GM12878 (cell line): Measurements from ENCODE around the gene ARRDC1. TPM values are rescaled to one million over a fixed set of nuclear protein-coding genes. Genes with fewer than 3 reads are reported as not detected.

Experiments used
- ATAC-seq: fragments of 200-7000 bp; cut with Tn5 transposase; 3 replicates; pipeline ENCODE4 v1.9.1; 2020; ENCODE audit warnings: mild to moderate bottlenecking, moderate library complexity
- BruUV-seq: library from RNA; stranded (reverse); fragments of 400-500 nt; replicated peaks from 2 replicates; lab custom pipeline; 2021; lab: Mats Ljungman, UMichigan
- CTCF ChIA-PET: fragments of 300-600 bp; sonication (Branson Sonifier 250); formaldehyde crosslinking; extraction: SDS; loops from one replicate; lab custom pipeline; 2021; ENCODE audit warnings: inconsistent platforms; lab: Yijun Ruan, JAX
- POLR2A ChIA-PET: fragments of 350-600 bp; formaldehyde crosslinking; extraction: SDS; loops from one replicate; lab custom pipeline; 2021; ENCODE audit warnings: inconsistent platforms; lab: Charles Lee
- RAD21 ChIA-PET: fragments of 300-600 bp; sonication (Branson Sonifier 250); formaldehyde crosslinking; loops from one replicate; lab custom pipeline; 2023; ENCODE audit warnings: antibody characterized with exemption; ENCODE audit not compliant: unreplicated experiment; lab: Charles Lee
- SMC1A ChIA-PET: fragments of 300-600 bp; sonication (Branson Sonifier 250); formaldehyde crosslinking; loops from one replicate; lab custom pipeline; 2023; ENCODE audit not compliant: unreplicated experiment, uncharacterized antibody; lab: Charles Lee
- DNase-seq: peaks from one replicate; pipeline ENCODE4 v3.0.0-alpha.2; 2011; ENCODE audit warnings: low read depth, low spot score
- FAIRE-seq: peaks from 3 replicates; lab custom pipeline; 2011; peaks lifted over from hg19 to GRCh38; lab: Jason Lieb, UNC
- H2AFZ ChIP-seq: 2 replicates; pipeline ENCODE4 v1.6.0; 2011; ENCODE audit warnings: low read depth, low read length, control low read depth; ENCODE audit not compliant: control insufficient read depth
- H3K27ac ChIP-seq: 2 replicates; pipeline ENCODE4 v1.5.1; 2011; ENCODE audit warnings: control low read depth; ENCODE audit not compliant: control insufficient read depth, insufficient read depth
- H3K27me3 ChIP-seq, 2 experiments: replicated peaks in 1 of 2; 2 replicates each; pipeline versions ENCODE4 v1.6.0 to v1.6.1; 2011; ENCODE audit warnings: low read length in 1 of 2; ENCODE audit not compliant: control insufficient read depth in 2 of 2, insufficient read depth in 2 of 2
- H3K36me3 ChIP-seq, 2 experiments: 2 replicates each; pipeline ENCODE4 v1.5.1; 2011; ENCODE audit warnings: low read length in 1 of 2; ENCODE audit not compliant: control insufficient read depth in 2 of 2, insufficient read depth in 2 of 2
- H3K4me1 ChIP-seq: 2 replicates; pipeline ENCODE4 v1.6.1; 2011; ENCODE audit warnings: mild to moderate bottlenecking, low read length, moderate library complexity, mixed read lengths; ENCODE audit not compliant: control insufficient read depth, insufficient read depth
- H3K4me2 ChIP-seq: 2 replicates; pipeline ENCODE4 v1.6.0; 2011; ENCODE audit warnings: control low read depth; ENCODE audit not compliant: control insufficient read depth, insufficient read depth
- H3K4me3 ChIP-seq: fragments of 200-600 bp; sonication (generic); 2 replicates; pipeline ENCODE4 v1.5.1; 2016
- H3K79me2 ChIP-seq: 2 replicates; pipeline ENCODE4 v1.6.0; 2011; ENCODE audit warnings: low read length; ENCODE audit not compliant: control insufficient read depth, insufficient read depth
- H3K9ac ChIP-seq: 2 replicates; pipeline ENCODE4 v1.8.0; 2011; ENCODE audit warnings: low read length, control low read depth, mixed read lengths; ENCODE audit not compliant: control insufficient read depth, insufficient read depth
- H3K9me3 ChIP-seq: replicated peaks from 3 replicates; pipeline ENCODE4 v1.5.1; 2011; ENCODE audit warnings: mild to moderate bottlenecking, low read length; ENCODE audit not compliant: control insufficient read depth, insufficient read depth
- H4K20me1 ChIP-seq: 2 replicates; pipeline ENCODE4 v1.6.0; 2011; ENCODE audit not compliant: control insufficient read depth, insufficient read depth
- E2F8 ChIP-seq: fragments of 450-650 bp; IDR thresholded peaks from 2 replicates; pipeline ENCODE4 v1.6.1; 2018; ENCODE audit warnings: mild to moderate bottlenecking, low read depth, moderate library complexity; ENCODE audit not compliant: partially characterized antibody
- EP300 ChIP-seq, 2 experiments: fragments of 150-350 bp in 1 of 2; IDR thresholded peaks; 2 replicates each; pipeline ENCODE4 v1.6.1; 2011 to 2012; ENCODE audit warnings: low read depth in 2 of 2, low read length in 2 of 2, borderline replicate concordance in 1 of 2, improper control_type of control experiment in 1 of 2, inconsistent platforms in 1 of 2; ENCODE audit not compliant: control insufficient read depth in 1 of 2
- ETV6 ChIP-seq, 2 experiments: fragments of 450-650 bp in 1 of 2; IDR thresholded peaks in 1 of 2; conservative IDR thresholded peaks in 1 of 2; 2 replicates each; pipeline ENCODE4 v1.6.1; 2014; ENCODE audit warnings: antibody characterized with exemption in 1 of 2, borderline replicate concordance in 1 of 2, low read depth in 1 of 2, mild to moderate bottlenecking in 1 of 2, moderate library complexity in 1 of 2
- EZH2 ChIP-seq: IDR thresholded peaks from 2 replicates; pipeline ENCODE4 v1.6.1; 2012; ENCODE audit warnings: low read depth, mild to moderate bottlenecking, control low read depth, inconsistent platforms, low read length, borderline replicate concordance; ENCODE audit not compliant: control insufficient read depth
- FOXM1 ChIP-seq: IDR thresholded peaks from 2 replicates; pipeline ENCODE4 v1.6.1; 2012; ENCODE audit warnings: low read depth, mild to moderate bottlenecking, inconsistent platforms, low read length, moderate library complexity
- IKZF2 ChIP-seq, 2 experiments: fragments of 450-650 bp; IDR thresholded peaks; 2 replicates each; pipeline ENCODE4 v1.6.1; 2017; ENCODE audit warnings: mild to moderate bottlenecking in 2 of 2, moderate library complexity in 2 of 2
- IRF4 ChIP-seq: IDR thresholded peaks from 2 replicates; pipeline ENCODE4 v1.6.1; 2011; ENCODE audit warnings: low read depth, low read length
- KDM1A ChIP-seq: fragments of 200-600 bp; sonication (generic); IDR thresholded peaks from 2 replicates; pipeline ENCODE4 v1.6.1; 2016; ENCODE audit warnings: borderline replicate concordance
- MAX ChIP-seq: IDR thresholded peaks from 2 replicates; pipeline ENCODE4 v1.6.1; 2012; ENCODE audit warnings: low read depth, low read length, improper control_type of control experiment
- MTA2 ChIP-seq: fragments of 450-650 bp; IDR thresholded peaks from 2 replicates; pipeline ENCODE4 v1.6.1; 2016; ENCODE audit warnings: low read depth, mild to moderate bottlenecking, moderate library complexity
- NR2C1 ChIP-seq: fragments of 450-650 bp; IDR thresholded peaks from 2 replicates; pipeline ENCODE4 v1.6.1; 2017; ENCODE audit warnings: antibody characterized with exemption, mild to moderate bottlenecking, moderate library complexity
- NR2C2 ChIP-seq: IDR thresholded peaks from 2 replicates; pipeline ENCODE4 v1.6.1; 2011; ENCODE audit warnings: borderline replicate concordance, low read depth; ENCODE audit not compliant: control insufficient read depth, insufficient read length
- PRDM15 ChIP-seq: fragments of 450-650 bp; formaldehyde crosslinking; IDR thresholded peaks from 2 replicates; pipeline ENCODE4 v1.4.0; 2020; ENCODE audit warnings: mild to moderate bottlenecking, moderate library complexity
- RFX5 ChIP-seq: IDR thresholded peaks from 2 replicates; pipeline ENCODE4 v1.6.1; 2011; ENCODE audit warnings: low read depth, low read length, improper control_type of control experiment
- TBL1XR1 ChIP-seq: IDR thresholded peaks from 2 replicates; pipeline ENCODE4 v1.6.1; 2012; ENCODE audit warnings: low read depth, low read length, improper control_type of control experiment
- YY1 ChIP-seq: IDR thresholded peaks from 2 replicates; pipeline ENCODE4 v1.6.1; 2011; ENCODE audit warnings: low read depth, mild to moderate bottlenecking, low read length
- WGBS: methylation state at CpG from one replicate; pipeline ENCODE4 v1.1.6; 2016; ENCODE audit warnings: low lambda C conversion rate; ENCODE audit not compliant: insufficient replicate concordance, insufficient coverage; ENCODE audit errors: missing lambda C conversion rate; 5-methylcytosine and 5-hydroxymethylcytosine counted together
- in situ Hi-C: fragments of 300-500 bp; cut with MboI; formaldehyde crosslinking; loops from 9 replicates; pipeline ENCODE4 v1.14.3; 2018; ENCODE audit warnings: mixed read lengths
- intact Hi-C: fragments of 100-400 bp; cut with micrococcal nuclease; formaldehyde crosslinking; loops from one replicate; pipeline ENCODE4 v1.14.2; 2022; ENCODE audit not compliant: unreplicated experiment
- polyA plus RNA-seq, 11 experiments: library from polyadenylated mRNA; depleted of rRNA in 4 of 11; unstranded in 6 of 11; stranded (reverse) in 5 of 11; fragments of >200 nt; fragmentation: Nextera tagmentation in 4 of 11; fragmentation: Illumina TruSeq in 1 of 11; extraction: Ambion mirVana in 4 of 11; extraction: Trizol in 1 of 11; gene quantifications; 1 replicate in 1 of 11; 2 replicates in 10 of 11; pipeline versions ENCODE4 v1.2.1 to v1.2.3, GENCODE V29; 2011 to 2016; ENCODE audit warnings: inconsistent platforms in 2 of 11, missing spikeins in 2 of 11, low read depth in 1 of 11
- total RNA-seq, 4 experiments: library from RNA; depleted of rRNA in 3 of 4; stranded (reverse); fragments of >200 nt in 3 of 4; fragmentation: Illumina TruSeq in 1 of 4; extraction: Trizol in 1 of 4; gene quantifications; 2 replicates each; pipeline versions ENCODE4 v1.2.1 to v1.2.3, GENCODE V29; 2013 to 2021

Gene ARRDC1
- total and polyA plus RNA-seq, 10 of the 15 experiments (the other 5 are each of a cell fraction or from before 2014, with no cell fraction given): 0.23 to 34.4 (median 20.9) TPM

GRCh38 chr9:137586854-137587253 is 18.6 kb upstream of the ARRDC1 start:
- no peak for FAIRE-seq
- POLR2A ChIA-PET: no interaction called here

More at GRCh38 chr9:137586854-137587253, 18.6 kb upstream of the ARRDC1 start:
- in situ Hi-C loops: no loop called here
- Histone ChIP-seq H3K4me2 (no peak overlapping the region), H3K9me3 (no peaks in the 10 kb centered on the region)
- TF ChIP-seq KDM1A: no peak
- TF ChIP-seq YY1: no peak
- TF ChIP-seq TBL1XR1: no peak
- no peak for TF ChIP-seq EP300 (IDR thresholded peaks at IDR 0.05; ENCODE audit: borderline replicate concordance in 1 of 2, control insufficient read depth in 1 of 2, low read depth in 2 of 2, low read length in 2 of 2)
- TF ChIP-seq ETV6 (conservative IDR thresholded peaks at IDR 0.05 in 1 of 2, IDR thresholded peaks at IDR 0.05 in 1 of 2; ENCODE audit: borderline replicate concordance in 1 of 2, low read depth in 1 of 2): no peak
- no peak for TF ChIP-seq MAX
- TF ChIP-seq FOXM1: no peak
- TF ChIP-seq PRDM15 (CRISPR knock-in tag): no peak
- TF ChIP-seq NR2C2: no peak
- no peak for TF ChIP-seq E2F8
- TF ChIP-seq IRF4: no peak
- no peak for TF ChIP-seq NR2C1
- TF ChIP-seq RFX5: no peak
- no peak for TF ChIP-seq MTA2
- TF ChIP-seq IKZF2 (IDR thresholded peaks at IDR 0.05): no peak
- no peak for TF ChIP-seq EZH2
- TF ChIP-seq, all 136 proteins: peak for 0
- peaks cover 14% of the 10 kb centered on the region for H3K79me2 ChIP-seq
- ChIA-PET CTCF (interaction anchor here (0.8 kb wide), 2 partner anchors 8 to 42 kb away, joined by 3 to 4 read pairs; partner anchors contain the start of gene DPH7), RAD21 (no interaction called here), SMC1A (no interaction called here)
- H2AFZ ChIP-seq: no peak overlapping the region
- peaks cover 14 to 22% of the 10 kb centered on the region in 2 experiments; a peak in 3 of 4 replicates for H3K36me3 ChIP-seq
- BruUV-seq: no TSS peak
- ATAC-seq (no peak), DNase-seq (no peak)
- H3K9ac ChIP-seq: no peak overlapping the region
- no peaks in the 10 kb centered on the region for H4K20me1 ChIP-seq
- no peaks in the 10 kb centered on the region for H3K27me3 ChIP-seq
- H3K4me1 ChIP-seq: peaks cover 6% of the 10 kb centered on the region; the same call in 1 of the 2 replicates
- intact Hi-C loops: no loop called here
- no peak overlapping the region for H3K4me3 ChIP-seq
- no peak overlapping the region for H3K27ac ChIP-seq
- 87% methylated on average over 14 of the region's 14 CpGs for WGBS
